ENCODE results near the gene TAF5L.

GRCh38 chr1:229631148-229631547 lies 5.2 kb upstream of the TAF5L start:
- TF ChIP-seq CTCF (IDR thresholded peaks at IDR 0.05) = no peak
- TF ChIP-seq EP300 (IDR thresholded peaks at IDR 0.05) = no peak
- no peak for TF ChIP-seq POLR2A (IDR thresholded peaks at IDR 0.05)
